Stimulated activated memory B cell treated with anti-CD40 and anti-IgM and Interleukin-4, amounts not matched to agents 10 μg/mL and 1 μg/mL and 100 μg/mL, for 72 hours (primary cell): ENCODE measurements around the gene JAG1.

Experiments
- ATAC-seq: fragments of 150-1000 bp; cut with Tn5 transposase; 2 replicates; pipeline ENCODE4 v1.10.0; 2021
- H3K27ac Mint-ChIP-seq: one replicate; pipeline ENCODE4 v1.8.0; 2022; ENCODE audit warnings: mild to moderate bottlenecking, mixed read lengths
- H3K27me3 Mint-ChIP-seq: one replicate; pipeline ENCODE4 v1.8.0; 2022; ENCODE audit warnings: mixed read lengths
- H3K36me3 Mint-ChIP-seq: one replicate; pipeline ENCODE4 v1.8.0; 2022; ENCODE audit warnings: mixed read lengths
- H3K4me1 Mint-ChIP-seq: one replicate; pipeline ENCODE4 v1.8.0; 2022; ENCODE audit warnings: mixed read lengths
- H3K4me3 Mint-ChIP-seq: one replicate; pipeline ENCODE4 v1.8.0; 2022; ENCODE audit warnings: mild to moderate bottlenecking, moderate library complexity, mixed read lengths
- H3K9me3 Mint-ChIP-seq: one replicate; pipeline ENCODE4 v1.8.0; 2022; ENCODE audit warnings: mixed read lengths

JAG1 gene

DNA sequence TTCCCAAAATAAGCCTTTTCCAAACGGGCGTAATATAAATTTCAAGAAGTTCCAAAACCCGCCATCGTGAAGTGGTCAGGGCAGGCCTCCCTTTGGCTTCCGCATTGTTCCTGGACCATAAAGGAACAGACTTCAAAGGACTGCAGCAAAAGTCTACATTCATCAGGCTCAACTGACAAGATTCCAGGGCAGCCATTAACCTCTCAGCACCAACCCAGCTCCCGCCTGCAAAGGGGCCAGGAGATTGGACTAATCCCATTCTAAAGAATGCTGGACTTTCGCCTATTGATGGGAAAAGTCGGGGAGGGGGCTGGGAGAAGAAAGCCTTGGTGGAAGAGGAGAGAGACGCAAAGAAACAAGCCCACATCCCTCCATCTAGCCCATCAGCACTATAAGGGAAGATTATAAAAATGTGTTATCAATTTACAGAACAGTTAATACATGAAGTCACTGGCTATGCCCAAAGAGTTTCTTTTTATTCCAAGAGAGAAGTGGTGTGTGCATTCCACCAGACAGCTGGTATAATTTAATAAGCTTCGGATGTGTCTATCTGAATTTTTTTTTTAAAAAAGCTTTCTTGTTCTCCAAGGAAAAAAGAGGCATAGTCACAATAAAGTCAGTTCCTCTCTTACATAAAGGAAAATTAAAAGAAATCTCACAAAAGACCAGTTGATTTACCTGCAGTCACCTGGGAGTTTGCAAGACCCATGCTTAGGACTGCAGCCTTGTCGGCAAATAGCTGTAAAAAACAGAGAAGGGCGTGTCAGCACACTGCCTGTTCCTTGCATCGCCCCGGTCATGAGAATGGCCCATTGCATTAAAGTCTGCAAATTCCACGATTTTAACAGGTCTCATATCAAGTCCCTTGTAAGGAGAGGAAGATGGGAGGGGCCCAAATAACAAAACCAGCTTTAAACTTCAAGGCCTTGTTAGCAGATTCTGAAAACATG is 17.8 kb downstream of the JAG1 start:
- Mint-ChIP-seq H3K4me3 (no peak overlapping the region), H3K9me3 (no peaks in the 10 kb centered on the region), H3K27ac (no peak overlapping the region), H3K36me3 (no peaks in the 10 kb centered on the region), H3K4me1 (no peaks in the 10 kb centered on the region), H3K27me3 (peaks cover 66% of the 10 kb centered on the region)
- no peak for ATAC-seq

- no peak overlapping the region for H3K4me3 Mint-ChIP-seq
- no peak overlapping the region for H3K27ac Mint-ChIP-seq
- ATAC-seq = no peak
- H3K27me3 Mint-ChIP-seq = peaks cover 60% of the 10 kb centered on the region
- no peaks in the 10 kb centered on the region for H3K36me3 Mint-ChIP-seq
- no peaks in the 10 kb centered on the region for H3K4me1 Mint-ChIP-seq
- H3K9me3 Mint-ChIP-seq = no peaks in the 10 kb centered on the region
These were observed 19.2 kb downstream of the JAG1 start for GRCh38 chr20:10654630-10655029.

GRCh38 chr20:10654250-10654610 is 19.6 kb downstream of the JAG1 start:
- no peak for ATAC-seq
- Mint-ChIP-seq H3K9me3 (no peaks in the 10 kb centered on the region), H3K4me1 (no peaks in the 10 kb centered on the region), H3K27ac (no peak overlapping the region), H3K36me3 (no peaks in the 10 kb centered on the region), H3K4me3 (no peak overlapping the region), H3K27me3 (peaks cover 59% of the 10 kb centered on the region)

DNA sequence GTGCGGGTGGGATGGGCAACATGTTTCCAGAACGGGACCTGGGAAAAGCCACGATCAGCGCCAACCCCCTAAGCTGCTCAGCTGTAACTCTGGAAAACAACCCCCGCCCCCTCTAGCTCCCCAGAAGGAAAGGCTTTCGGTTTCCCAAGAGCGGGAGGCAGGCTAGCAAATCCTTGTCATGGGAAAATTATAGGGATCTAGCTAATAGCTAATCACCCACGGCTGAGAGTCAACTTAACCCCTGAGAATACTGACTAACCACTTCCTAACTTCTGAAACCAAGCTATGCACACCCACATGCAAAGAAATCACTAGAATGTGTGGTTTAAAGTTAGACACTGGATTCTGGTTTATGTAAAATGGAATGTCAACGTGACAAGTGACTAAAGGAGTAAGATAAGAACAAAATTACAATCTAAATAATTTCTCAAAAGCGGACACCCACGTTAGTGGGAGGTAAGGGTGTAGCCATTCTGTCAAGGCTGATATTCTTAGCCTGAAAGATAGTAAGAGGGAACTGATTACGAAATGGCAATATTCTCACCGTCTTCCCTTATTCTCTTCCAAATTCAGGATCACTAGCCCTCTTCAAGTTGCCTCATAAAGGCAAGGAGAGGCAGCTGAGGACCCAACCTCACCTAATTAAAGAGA is 20.1 kb downstream of the JAG1 start:
- H3K4me3 Mint-ChIP-seq = no peak overlapping the region
- H3K36me3 Mint-ChIP-seq = no peaks in the 10 kb centered on the region
- H3K9me3 Mint-ChIP-seq = no peaks in the 10 kb centered on the region
- no peak for ATAC-seq
- H3K27ac Mint-ChIP-seq = no peak overlapping the region
- H3K4me1 Mint-ChIP-seq = no peaks in the 10 kb centered on the region
- peaks cover 59% of the 10 kb centered on the region for H3K27me3 Mint-ChIP-seq

GRCh38 chr20:10652660-10653261 is 21.0 kb downstream of the JAG1 start:
- Mint-ChIP-seq H3K9me3 (no peaks in the 10 kb centered on the region), H3K27ac (no peak overlapping the region), H3K4me3 (no peak overlapping the region), H3K4me1 (peaks cover 2% of the 10 kb centered on the region), H3K27me3 (peaks cover 56% of the 10 kb centered on the region), H3K36me3 (no peaks in the 10 kb centered on the region)
- ATAC-seq = no peak

DNA sequence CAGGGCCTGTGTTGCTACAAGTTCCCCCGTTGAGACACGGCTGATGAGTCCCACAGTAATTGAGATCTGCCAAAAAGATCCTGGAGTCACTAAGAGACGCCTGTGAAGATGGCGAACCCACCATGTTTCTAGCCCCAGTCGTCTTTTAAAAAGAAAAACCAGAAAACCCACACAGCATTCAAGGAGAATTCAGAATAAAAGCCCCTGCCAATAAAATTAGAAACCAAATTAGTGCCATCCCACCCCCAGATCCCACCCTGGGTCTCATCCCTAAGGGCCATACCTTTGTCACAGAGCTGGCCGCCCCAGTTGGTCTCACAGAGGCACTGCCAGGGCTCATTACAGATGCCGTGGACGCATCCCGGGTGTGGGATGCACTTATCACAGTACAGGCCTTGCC is 21.6 kb downstream of the JAG1 start:
- H3K4me3 Mint-ChIP-seq = no peak overlapping the region
- H3K4me1 Mint-ChIP-seq = peaks cover 6% of the 10 kb centered on the region
- H3K36me3 Mint-ChIP-seq = no peaks in the 10 kb centered on the region
- H3K9me3 Mint-ChIP-seq = no peaks in the 10 kb centered on the region
- peaks cover 56% of the 10 kb centered on the region for H3K27me3 Mint-ChIP-seq
- no peak overlapping the region for H3K27ac Mint-ChIP-seq
- no peak for ATAC-seq

DNA sequence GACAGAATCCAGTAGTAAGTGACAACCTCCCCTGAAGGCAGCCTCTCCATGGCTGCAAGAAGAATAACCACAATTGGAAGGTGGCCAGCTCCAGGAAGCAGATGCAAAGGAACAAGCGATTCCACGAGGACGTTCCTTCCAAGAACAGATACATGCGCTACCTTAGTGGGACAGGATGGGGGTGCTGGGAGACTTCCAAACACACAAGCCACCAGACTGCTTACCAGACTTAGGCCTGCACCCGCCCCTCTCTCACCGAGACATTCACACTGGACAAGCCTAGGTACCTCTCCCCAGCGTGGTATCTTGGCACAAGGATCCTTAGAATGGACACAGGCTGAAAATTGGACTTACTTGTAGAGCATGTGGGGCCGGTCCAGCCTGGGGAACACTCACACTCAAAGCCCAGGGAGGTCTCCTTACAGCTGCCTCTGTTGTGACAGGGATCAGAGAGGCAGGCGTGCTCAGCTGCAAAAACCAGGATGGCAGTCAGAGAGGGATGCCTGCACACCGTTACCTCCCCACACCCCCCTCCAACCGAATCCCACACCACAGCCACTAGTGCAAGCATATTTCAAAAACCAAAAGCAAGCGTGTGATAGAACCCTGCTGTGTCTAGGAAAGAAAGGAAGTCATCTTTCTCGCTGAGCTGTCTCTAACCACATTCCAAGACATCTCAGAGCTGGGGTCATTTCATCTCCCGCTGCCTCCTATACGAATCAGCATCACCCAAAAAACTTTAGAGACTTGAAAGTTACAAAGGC is 22.4 kb downstream of the JAG1 start:
- Mint-ChIP-seq H3K4me3 (no peak overlapping the region), H3K27me3 (peaks cover 54% of the 10 kb centered on the region), H3K27ac (no peak overlapping the region), H3K36me3 (no peaks in the 10 kb centered on the region), H3K9me3 (no peaks in the 10 kb centered on the region), H3K4me1 (peaks cover 6% of the 10 kb centered on the region)
- no peak for ATAC-seq

DNA sequence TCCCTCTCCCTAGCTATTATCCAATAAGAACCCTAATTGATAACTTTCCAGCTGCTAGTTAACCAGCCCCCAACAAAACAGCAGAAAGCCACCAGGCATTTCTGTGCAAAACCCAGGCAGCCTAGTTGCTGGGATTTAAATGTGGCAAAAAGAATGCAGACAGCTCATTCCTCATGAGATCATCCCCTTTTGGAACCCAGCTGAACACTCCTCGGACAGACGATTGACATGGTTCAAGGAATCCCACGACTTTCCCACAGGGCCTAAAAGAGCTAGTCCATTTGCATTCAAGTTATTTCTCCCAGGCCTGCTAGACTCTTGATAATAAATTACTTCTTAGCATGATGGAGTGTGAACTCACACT is 24.0 kb downstream of the JAG1 start:
- H3K4me3 Mint-ChIP-seq = no peak overlapping the region
- no peaks in the 10 kb centered on the region for H3K9me3 Mint-ChIP-seq
- H3K27ac Mint-ChIP-seq = no peak overlapping the region
- peaks cover 41% of the 10 kb centered on the region for H3K27me3 Mint-ChIP-seq
- peaks cover 6% of the 10 kb centered on the region for H3K4me1 Mint-ChIP-seq
- no peaks in the 10 kb centered on the region for H3K36me3 Mint-ChIP-seq
- ATAC-seq = no peak

DNA sequence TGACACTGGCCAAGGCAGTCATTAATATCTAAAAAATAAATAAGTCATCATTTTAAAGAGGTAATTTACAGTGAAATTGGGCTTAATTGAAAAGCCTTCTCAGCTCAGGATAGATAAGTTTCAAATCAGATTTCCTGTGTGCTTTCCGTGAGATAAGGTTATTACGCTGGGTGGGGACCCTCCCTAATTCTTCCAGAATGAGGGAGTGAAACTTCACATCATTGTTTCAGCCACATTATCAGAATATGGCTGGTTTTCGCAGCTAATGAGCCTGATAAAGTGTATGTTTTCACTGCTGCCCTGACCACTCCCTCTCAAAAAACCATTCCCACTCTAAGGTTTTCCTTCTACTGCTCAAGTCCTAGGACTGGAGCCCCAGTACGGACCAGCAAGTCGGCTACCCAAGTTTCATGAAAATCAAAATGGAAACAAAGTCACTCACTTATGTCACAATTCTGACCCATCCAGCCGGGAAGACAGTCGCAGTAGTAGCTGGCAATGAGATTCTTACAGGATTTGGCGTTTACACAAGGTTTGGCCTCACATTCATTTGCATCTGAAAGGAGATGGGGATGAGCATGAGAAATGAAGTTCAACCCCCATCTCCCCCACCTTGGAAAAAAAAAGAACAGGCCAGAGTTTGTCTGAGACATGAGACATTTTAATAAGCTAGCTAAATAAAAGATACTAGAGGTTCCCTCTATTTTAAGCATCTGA is 24.6 kb downstream of the JAG1 start:
- ATAC-seq = no peak
- Mint-ChIP-seq H3K27me3 (peaks cover 35% of the 10 kb centered on the region), H3K27ac (no peak overlapping the region), H3K36me3 (no peaks in the 10 kb centered on the region), H3K9me3 (no peaks in the 10 kb centered on the region), H3K4me3 (no peak overlapping the region), H3K4me1 (peaks cover 6% of the 10 kb centered on the region)

GRCh38 chr20:10648651-10649050 is 25.1 kb downstream of the JAG1 start:
- H3K27me3 Mint-ChIP-seq = peaks cover 31% of the 10 kb centered on the region
- ATAC-seq = no peak
- no peaks in the 10 kb centered on the region for H3K36me3 Mint-ChIP-seq
- no peaks in the 10 kb centered on the region for H3K9me3 Mint-ChIP-seq
- H3K4me3 Mint-ChIP-seq = no peak overlapping the region
- peaks cover 6% of the 10 kb centered on the region for H3K4me1 Mint-ChIP-seq
- no peak overlapping the region for H3K27ac Mint-ChIP-seq

DNA sequence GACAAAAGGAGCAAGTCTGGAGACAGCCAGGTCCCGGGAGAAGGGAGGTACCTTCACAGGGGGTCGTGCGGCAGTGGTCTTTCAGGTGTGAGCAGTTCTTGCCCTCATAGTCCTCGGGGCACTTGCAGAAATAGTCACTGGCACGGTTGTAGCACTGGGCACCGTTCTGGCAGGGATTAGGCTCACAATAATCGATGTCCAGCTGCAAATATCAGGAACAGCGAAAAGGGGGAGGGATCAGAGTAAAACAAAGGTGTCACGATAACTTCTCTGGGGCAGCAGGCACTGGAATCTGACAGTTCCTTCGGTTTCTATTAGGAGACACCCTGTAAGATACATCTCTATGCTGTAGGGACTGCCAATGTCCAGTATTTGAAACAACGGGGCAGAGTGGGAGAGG is 25.9 kb downstream of the JAG1 start:
- Mint-ChIP-seq H3K4me3 (no peak overlapping the region), H3K27ac (no peak overlapping the region), H3K4me1 (peaks cover 6% of the 10 kb centered on the region), H3K9me3 (no peaks in the 10 kb centered on the region), H3K27me3 (peaks cover 38% of the 10 kb centered on the region), H3K36me3 (no peaks in the 10 kb centered on the region)
- no peak for ATAC-seq

DNA sequence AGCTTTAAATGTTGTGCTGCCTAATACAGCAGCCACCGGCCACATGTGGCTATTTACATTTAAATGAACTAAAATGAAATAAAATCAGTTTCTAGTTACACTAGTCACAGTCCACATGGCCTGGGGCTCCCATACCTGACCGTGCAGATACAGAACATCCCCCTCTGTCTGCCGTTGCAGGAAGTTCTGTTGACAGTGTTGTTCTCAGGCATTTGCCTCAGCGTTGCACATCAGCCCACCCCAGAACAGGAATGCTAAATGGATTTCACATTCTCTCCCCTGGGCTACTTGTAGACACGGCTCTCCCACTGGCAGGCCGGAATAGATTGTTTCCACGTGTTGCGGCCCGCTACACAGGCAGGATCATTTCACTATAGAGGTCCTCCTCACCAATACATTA is 26.3 kb downstream of the JAG1 start:
- H3K36me3 Mint-ChIP-seq = peaks cover 2% of the 10 kb centered on the region
- no peak overlapping the region for H3K27ac Mint-ChIP-seq
- H3K27me3 Mint-ChIP-seq = peaks cover 39% of the 10 kb centered on the region
- no peak for ATAC-seq
- no peak overlapping the region for H3K4me3 Mint-ChIP-seq
- H3K9me3 Mint-ChIP-seq = no peaks in the 10 kb centered on the region
- peaks cover 6% of the 10 kb centered on the region for H3K4me1 Mint-ChIP-seq

DNA sequence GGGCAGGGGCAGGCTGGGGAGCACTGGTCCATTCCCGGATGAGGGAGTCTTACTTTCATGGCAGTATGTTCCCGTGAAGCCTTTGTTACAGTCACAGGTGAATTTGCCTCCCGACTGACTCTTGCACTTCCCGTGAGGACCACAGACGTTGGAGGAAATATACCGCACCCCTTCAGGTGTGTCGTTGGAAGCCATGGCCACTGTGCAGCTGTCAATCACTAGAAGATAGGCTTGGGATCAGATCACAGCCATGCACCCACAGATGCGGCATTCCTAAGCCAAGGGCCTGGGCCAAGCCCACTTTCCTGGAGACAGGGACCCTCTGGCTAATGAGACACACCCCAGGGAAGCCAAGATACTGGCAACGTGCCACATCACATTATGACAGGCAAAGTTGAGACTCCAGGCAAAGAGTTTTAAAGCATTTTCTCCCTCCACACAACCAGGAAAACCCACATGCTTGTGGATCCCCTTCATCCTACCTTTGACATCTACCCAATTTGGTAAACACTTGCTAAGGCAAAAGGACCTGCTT is 26.8 kb downstream of the JAG1 start:
- no peak for ATAC-seq
- H3K36me3 Mint-ChIP-seq = peaks cover 7% of the 10 kb centered on the region
- H3K4me3 Mint-ChIP-seq = no peak overlapping the region
- peaks cover 6% of the 10 kb centered on the region for H3K4me1 Mint-ChIP-seq
- peaks cover 38% of the 10 kb centered on the region for H3K27me3 Mint-ChIP-seq
- no peak overlapping the region for H3K27ac Mint-ChIP-seq
- H3K9me3 Mint-ChIP-seq = no peaks in the 10 kb centered on the region

GRCh38 chr20:10646006-10646405 is 27.8 kb downstream of the JAG1 start:
- Mint-ChIP-seq H3K4me1 (peaks cover 6% of the 10 kb centered on the region), H3K27ac (no peak overlapping the region), H3K27me3 (peaks cover 29% of the 10 kb centered on the region), H3K36me3 (peaks cover 9% of the 10 kb centered on the region), H3K9me3 (no peaks in the 10 kb centered on the region), H3K4me3 (no peak overlapping the region)
- ATAC-seq = no peak
